ENCODE data around the gene PROC.

DNA sequence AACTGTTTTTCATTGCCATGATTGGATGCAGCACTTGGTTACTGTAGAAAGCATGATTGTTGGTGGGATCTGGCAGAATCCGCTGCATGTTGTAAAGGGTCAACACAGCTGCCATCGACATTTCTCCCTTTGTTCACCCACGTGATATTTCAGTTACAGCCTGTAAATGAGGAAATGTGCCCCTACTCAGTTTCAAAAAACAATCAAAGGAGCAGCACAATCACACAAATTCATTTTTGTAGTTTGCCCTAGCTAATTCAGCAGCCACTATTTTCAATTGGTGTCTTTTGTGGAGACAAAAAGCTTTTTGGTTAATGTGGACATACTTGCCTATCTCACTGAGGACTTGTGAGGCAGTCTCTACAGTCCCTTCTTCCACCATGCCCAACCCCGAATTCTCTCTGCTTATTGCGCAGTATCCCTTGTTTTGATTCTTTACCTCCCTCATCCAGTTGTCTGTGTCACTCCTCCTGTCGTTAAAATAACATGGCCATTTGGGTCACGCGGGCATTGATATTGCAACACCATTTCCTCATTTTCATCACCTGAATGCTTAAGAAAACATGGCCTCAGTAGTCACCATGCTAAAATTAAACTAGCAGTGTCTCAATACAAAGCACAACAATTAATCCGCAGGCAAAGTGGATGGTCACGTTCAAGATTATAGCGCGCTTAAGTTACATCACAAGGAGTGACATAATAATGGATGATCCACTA lies 6.4 kb upstream of the PROC start:
- no peak for TF ChIP-seq CTCF (IDR thresholded peaks at IDR 0.05)
- no peak for TF ChIP-seq POLR2A (IDR thresholded peaks at IDR 0.05)
